Measurements from ENCODE around the gene SLC13A5.

The SLC13A5 gene

DNA sequence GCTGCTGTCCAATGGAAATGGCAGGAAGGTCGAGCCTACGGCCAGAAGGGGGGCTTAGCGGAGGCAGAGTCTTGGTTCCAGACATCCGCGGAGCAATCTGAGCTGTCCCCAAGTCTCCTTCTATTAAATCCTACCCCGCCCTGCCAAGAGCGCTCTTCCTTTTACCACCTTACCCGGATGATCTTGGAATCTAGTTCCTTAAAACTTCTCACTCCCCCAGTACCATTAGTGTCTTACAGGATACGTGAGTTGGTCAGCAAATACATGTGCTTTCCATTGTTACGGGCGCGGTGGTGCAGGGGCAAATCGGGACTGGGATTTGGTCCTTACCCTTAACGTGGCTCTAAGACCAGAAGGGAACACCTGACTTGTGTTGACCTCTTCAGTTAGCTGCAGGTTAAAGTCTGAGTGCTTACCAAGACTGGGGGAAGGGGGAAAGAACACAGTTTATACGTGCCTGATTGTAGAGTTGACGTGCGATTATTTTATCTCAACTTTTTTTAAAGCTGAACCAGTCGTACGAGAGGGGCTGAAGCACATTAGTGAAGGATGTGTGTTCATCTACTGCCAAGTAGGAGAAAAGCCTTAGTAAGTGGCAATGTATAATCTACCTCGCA, 71.8 kb downstream of the SLC13A5 start:
- TF ChIP-seq, protein P1, sequence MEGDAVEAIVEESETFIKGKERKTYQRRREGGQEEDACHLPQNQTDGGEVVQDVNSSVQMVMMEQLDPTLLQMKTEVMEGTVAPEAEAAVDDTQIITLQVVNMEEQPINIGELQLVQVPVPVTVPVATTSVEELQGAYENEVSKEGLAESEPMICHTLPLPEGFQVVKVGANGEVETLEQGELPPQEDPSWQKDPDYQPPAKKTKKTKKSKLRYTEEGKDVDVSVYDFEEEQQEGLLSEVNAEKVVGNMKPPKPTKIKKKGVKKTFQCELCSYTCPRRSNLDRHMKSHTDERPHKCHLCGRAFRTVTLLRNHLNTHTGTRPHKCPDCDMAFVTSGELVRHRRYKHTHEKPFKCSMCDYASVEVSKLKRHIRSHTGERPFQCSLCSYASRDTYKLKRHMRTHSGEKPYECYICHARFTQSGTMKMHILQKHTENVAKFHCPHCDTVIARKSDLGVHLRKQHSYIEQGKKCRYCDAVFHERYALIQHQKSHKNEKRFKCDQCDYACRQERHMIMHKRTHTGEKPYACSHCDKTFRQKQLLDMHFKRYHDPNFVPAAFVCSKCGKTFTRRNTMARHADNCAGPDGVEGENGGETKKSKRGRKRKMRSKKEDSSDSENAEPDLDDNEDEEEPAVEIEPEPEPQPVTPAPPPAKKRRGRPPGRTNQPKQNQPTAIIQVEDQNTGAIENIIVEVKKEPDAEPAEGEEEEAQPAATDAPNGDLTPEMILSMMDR (IDR thresholded peaks at IDR 0.05; ENCODE audit: borderline replicate concordance, control extremely low read depth, extremely low read depth, insufficient read depth, missing control alignments), result no peak
- in situ Hi-C loops (cut with MboI; ENCODE audit: low sequenced_read_pairs, unreplicated experiment), result no loop called here
- no peak for DNase-seq (ENCODE audit: low spot score)

GRCh38 chr17:6640536-6641246, 72.5 kb downstream of the SLC13A5 start, which contains the start of the genes KIAA0753 and TXNDC17:
Gene KIAA0753 (minus strand): TSS chr17:6640711. CDS start chr17:6635103, 5,608 bp downstream.
Gene TXNDC17 (plus strand): TSS chr17:6641060. CDS start chr17:6641083, 23 bp downstream.
- TF ChIP-seq, protein P1 (IDR thresholded peaks at IDR 0.05; ENCODE audit: borderline replicate concordance, control extremely low read depth, extremely low read depth, insufficient read depth, missing control alignments), result no peak
- peak; percentile 93 for DNase-seq (ENCODE audit: low spot score)
- in situ Hi-C loops (cut with MboI; ENCODE audit: low sequenced_read_pairs, unreplicated experiment), result no loop called here

DNA sequence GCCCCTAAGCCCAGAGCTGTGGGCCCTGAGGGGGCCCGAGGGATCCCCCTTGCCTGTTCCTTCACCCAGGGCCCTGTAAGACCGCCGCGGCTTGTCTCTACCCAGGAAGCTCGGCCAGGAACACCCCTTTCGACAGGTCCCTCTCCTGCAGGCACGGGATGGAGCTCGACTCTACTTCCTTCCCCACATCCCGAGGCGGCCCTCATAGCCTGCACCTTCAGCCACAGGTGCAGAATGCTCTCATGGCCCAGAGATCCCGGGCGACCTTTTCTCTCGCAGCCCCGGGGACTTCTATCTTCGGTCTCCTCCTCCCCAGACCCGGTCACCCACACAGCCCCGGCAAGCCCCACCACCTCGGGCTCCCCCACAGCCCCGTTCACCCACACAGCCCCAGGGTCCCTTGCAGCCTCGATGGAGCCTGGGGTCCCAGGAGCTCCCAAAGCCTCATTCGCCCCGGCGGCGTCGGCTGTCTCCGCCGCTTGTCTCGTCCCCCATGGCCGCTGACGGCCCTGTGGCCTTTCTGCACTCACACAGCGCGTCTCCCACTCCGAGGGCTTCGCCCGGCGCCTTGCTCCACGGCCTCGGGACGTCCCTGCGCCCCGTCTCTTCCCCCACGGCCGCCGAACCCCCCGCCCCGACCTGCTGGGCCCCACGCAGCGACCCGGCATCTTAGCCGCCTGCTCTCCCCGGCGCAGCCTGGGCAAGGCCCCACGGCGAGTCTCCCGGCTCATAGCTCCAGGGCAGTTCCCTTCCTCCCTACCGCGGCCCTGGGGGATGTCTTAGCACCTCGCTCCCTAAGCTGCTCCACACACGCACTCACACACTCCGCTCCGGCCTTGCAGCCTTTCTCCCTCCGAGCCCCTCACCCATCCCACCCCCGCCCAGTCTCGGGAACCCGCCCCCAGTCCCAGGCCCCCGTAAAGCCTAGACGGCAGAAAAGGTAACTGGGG, 73.3 kb downstream of the SLC13A5 start:
- TF ChIP-seq, protein P1 (IDR thresholded peaks at IDR 0.05; ENCODE audit: borderline replicate concordance, control extremely low read depth, extremely low read depth, insufficient read depth, missing control alignments), result no peak
- DNase-seq (ENCODE audit: low spot score), result no peak
- in situ Hi-C loops (cut with MboI; ENCODE audit: low sequenced_read_pairs, unreplicated experiment), result no loop called here

GRCh38 chr17:6639014-6639585, 74.1 kb downstream of the SLC13A5 start:
- in situ Hi-C loops (cut with MboI; ENCODE audit: low sequenced_read_pairs, unreplicated experiment), result no loop called here
- no peak for DNase-seq (ENCODE audit: low spot score)
- TF ChIP-seq, protein P1 (IDR thresholded peaks at IDR 0.05; ENCODE audit: borderline replicate concordance, control extremely low read depth, extremely low read depth, insufficient read depth, missing control alignments), result no peak

- in situ Hi-C loops (cut with MboI; ENCODE audit: low sequenced_read_pairs, unreplicated experiment), result no loop called here
- no peak for DNase-seq (ENCODE audit: low spot score)
- TF ChIP-seq, protein P1 (IDR thresholded peaks at IDR 0.05; ENCODE audit: borderline replicate concordance, control extremely low read depth, extremely low read depth, insufficient read depth, missing control alignments), result no peak
Observed at GRCh38 chr17:6638046-6638908, 74.9 kb downstream of the SLC13A5 start.

Measured in GM13976 (cell line).